Measurements from ENCODE around the gene PREX1. TPM values are rescaled to one million over a fixed set of nuclear protein-coding genes. Genes with fewer than 3 reads are reported as not detected.
A peak's percentile ranks its signal among the peaks of the same experiment; 100 is the strongest.

The PREX1 gene
- total and polyA plus RNA-seq, 9 donors = 16.7 to 32.5 (median 22.5) TPM

DNA sequence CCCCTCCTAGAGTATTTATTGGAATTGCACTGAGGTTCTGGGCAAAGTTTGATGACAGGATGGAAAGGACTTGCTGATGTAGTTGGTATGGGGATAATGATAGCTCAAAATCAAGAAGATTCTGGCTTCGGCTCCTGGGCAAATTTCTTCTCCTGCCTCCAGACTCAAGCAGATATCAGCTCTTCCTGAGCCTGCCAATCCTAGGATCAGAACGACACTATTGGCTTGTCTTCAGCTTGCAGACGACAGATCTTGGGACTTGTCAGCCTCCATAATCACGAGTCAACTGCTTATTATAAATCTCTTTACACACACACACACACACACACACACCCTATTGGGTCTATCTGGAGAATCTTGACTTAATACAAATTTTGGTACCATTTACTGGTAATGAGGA lies 131.1 kb downstream of the PREX1 start:
- WGBS (ENCODE audit: insufficient coverage) = 90% methylated on average over 2 of the region's 4 CpGs
- Histone ChIP-seq H3K36me3 (ENCODE audit: control insufficient read depth, insufficient read depth, low read length) (peaks cover 29% of the 10 kb centered on the region), H3K4me3 (ENCODE audit: low read length) (no peak overlapping the region), H3K4me1 (ENCODE audit: control insufficient read depth, insufficient read depth, low read length) (peaks cover 9% of the 10 kb centered on the region), H3K27me3 (ENCODE audit: control insufficient read depth, insufficient read depth, low read length) (no peaks in the 10 kb centered on the region), H3K9me3 (replicated peaks; ENCODE audit: control insufficient read depth, low read depth, low read length) (no peaks in the 10 kb centered on the region), H3K27ac (ENCODE audit: low read length) (no peak overlapping the region)
- DNase-seq = no peak

GRCh38 chr20:48695738-48696137 lies 132.1 kb downstream of the PREX1 start:
- Histone ChIP-seq H3K9me3 (replicated peaks; ENCODE audit: control insufficient read depth, low read depth, low read length) (no peaks in the 10 kb centered on the region), H3K27ac (ENCODE audit: low read length) (no peak overlapping the region), H3K4me1 (ENCODE audit: control insufficient read depth, insufficient read depth, low read length) (peaks cover 13% of the 10 kb centered on the region), H3K36me3 (ENCODE audit: control insufficient read depth, insufficient read depth, low read length) (peaks cover 33% of the 10 kb centered on the region), H3K4me3 (ENCODE audit: low read length) (no peak overlapping the region), H3K27me3 (ENCODE audit: control insufficient read depth, insufficient read depth, low read length) (no peaks in the 10 kb centered on the region)
- no peak for DNase-seq

- Histone ChIP-seq H3K27me3 (ENCODE audit: control insufficient read depth, insufficient read depth, low read length) (no peaks in the 10 kb centered on the region), H3K9me3 (replicated peaks; ENCODE audit: control insufficient read depth, low read depth, low read length) (no peaks in the 10 kb centered on the region), H3K27ac (ENCODE audit: low read length) (no peak overlapping the region), H3K4me1 (ENCODE audit: control insufficient read depth, insufficient read depth, low read length) (peaks cover 13% of the 10 kb centered on the region), H3K36me3 (ENCODE audit: control insufficient read depth, insufficient read depth, low read length) (peaks cover 33% of the 10 kb centered on the region), H3K4me3 (ENCODE audit: low read length) (no peak overlapping the region)
- WGBS (ENCODE audit: insufficient coverage) = no CpG with 5 or more reads among the region's 2 CpGs
- no peak for DNase-seq
Measured at GRCh38 chr20:48695255-48695654, 132.5 kb downstream of the PREX1 start.

GRCh38 chr20:48694381-48694865 lies 133.4 kb downstream of the PREX1 start:
- H3K4me3 ChIP-seq (ENCODE audit: low read length) = no peak overlapping the region
- peaks cover 31% of the 10 kb centered on the region for H3K36me3 ChIP-seq (ENCODE audit: control insufficient read depth, insufficient read depth, low read length)
- no peak for DNase-seq
- no peak overlapping the region for H3K27ac ChIP-seq (ENCODE audit: low read length)
- WGBS (ENCODE audit: insufficient coverage) = 73% methylated on average over 7 of the region's 7 CpGs
- H3K27me3 ChIP-seq (ENCODE audit: control insufficient read depth, insufficient read depth, low read length) = no peaks in the 10 kb centered on the region
- H3K9me3 ChIP-seq (replicated peaks; ENCODE audit: control insufficient read depth, low read depth, low read length) = no peaks in the 10 kb centered on the region
- H3K4me1 ChIP-seq (ENCODE audit: control insufficient read depth, insufficient read depth, low read length) = peaks cover 13% of the 10 kb centered on the region

DNA sequence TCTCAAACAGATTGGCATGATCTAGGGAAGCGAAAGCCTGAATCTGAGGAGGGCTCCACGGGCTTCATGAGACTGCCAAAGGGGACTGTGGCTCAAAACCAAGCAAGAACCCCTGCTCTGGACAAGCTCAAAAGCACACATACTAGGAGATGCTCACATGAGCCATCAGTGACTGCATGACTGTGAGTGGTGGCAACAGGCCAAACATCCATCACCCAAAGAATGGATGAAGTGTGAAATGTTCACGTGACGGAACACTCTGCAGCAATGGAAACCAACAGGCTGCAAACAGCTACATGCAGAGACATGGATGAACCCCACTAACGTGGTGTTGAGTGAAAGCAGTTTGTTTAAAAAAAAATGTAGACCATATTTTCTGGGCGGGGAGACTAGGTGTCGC lies 136.3 kb downstream of the PREX1 start:
- peaks cover 35% of the 10 kb centered on the region for H3K36me3 ChIP-seq (ENCODE audit: control insufficient read depth, insufficient read depth, low read length)
- WGBS (ENCODE audit: insufficient coverage) = 80% methylated on average over 1 of the region's 7 CpGs

GRCh38 chr20:48690888-48691287 lies 136.9 kb downstream of the PREX1 start:
- no peak overlapping the region for H3K4me3 ChIP-seq (ENCODE audit: low read length)
- peaks cover 35% of the 10 kb centered on the region for H3K36me3 ChIP-seq (ENCODE audit: control insufficient read depth, insufficient read depth, low read length)
- WGBS (ENCODE audit: insufficient coverage) = 72% methylated on average over 12 of the region's 18 CpGs
- H3K4me1 ChIP-seq (ENCODE audit: control insufficient read depth, insufficient read depth, low read length) = peaks cover 22% of the 10 kb centered on the region
- no peaks in the 10 kb centered on the region for H3K27me3 ChIP-seq (ENCODE audit: control insufficient read depth, insufficient read depth, low read length)
- DNase-seq = peak; percentile 45
- H3K9me3 ChIP-seq (replicated peaks; ENCODE audit: control insufficient read depth, low read depth, low read length) = no peaks in the 10 kb centered on the region
- no peak overlapping the region for H3K27ac ChIP-seq (ENCODE audit: low read length)

More for the DNA sequence above, 136.3 kb downstream of the PREX1 start:
- Histone ChIP-seq H3K27me3 (ENCODE audit: control insufficient read depth, insufficient read depth, low read length) (no peaks in the 10 kb centered on the region), H3K9me3 (replicated peaks; ENCODE audit: control insufficient read depth, low read depth, low read length) (no peaks in the 10 kb centered on the region), H3K27ac (ENCODE audit: low read length) (no peak overlapping the region), H3K4me1 (ENCODE audit: control insufficient read depth, insufficient read depth, low read length) (peaks cover 16% of the 10 kb centered on the region), H3K4me3 (ENCODE audit: low read length) (no peak overlapping the region)
- DNase-seq = peak; percentile 42

DNA sequence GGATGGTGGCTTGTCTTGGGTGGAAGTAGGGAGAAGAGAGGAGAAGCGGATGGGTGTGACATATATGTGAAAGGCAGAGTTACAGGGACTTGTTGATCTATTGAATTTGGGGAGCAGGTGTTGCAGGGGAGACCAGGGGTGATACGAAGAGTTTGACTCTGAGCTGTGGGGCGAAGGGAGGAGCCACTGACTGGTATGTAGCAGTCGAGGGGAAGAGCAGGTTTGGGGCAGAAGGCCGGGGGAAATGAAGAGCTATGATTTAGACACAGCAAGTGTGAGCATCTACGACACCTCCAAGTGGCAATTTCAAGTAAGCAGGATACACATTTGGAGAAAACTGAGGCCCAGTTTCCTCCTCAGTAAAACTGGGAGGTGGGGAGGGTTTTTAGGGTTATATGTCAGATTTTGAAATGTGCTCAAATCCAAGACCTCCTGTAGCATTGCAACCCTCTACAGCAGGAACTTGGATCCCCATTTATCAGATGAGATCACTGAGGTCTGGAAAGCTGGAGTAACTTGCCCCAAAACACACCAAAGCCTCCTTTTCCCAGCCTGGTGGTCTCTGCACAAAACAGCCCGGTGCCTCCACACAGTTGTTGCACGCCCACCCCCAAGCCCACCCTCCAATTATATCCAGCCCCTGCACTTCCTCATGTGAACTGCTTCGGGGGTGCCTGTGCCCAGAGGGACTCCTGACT lies 137.8 kb downstream of the PREX1 start:
- Histone ChIP-seq H3K27me3 (ENCODE audit: control insufficient read depth, insufficient read depth, low read length) (no peaks in the 10 kb centered on the region), H3K4me3 (ENCODE audit: low read length) (no peak overlapping the region), H3K9me3 (replicated peaks; ENCODE audit: control insufficient read depth, low read depth, low read length) (no peaks in the 10 kb centered on the region), H3K36me3 (ENCODE audit: control insufficient read depth, insufficient read depth, low read length) (peaks cover 32% of the 10 kb centered on the region), H3K4me1 (ENCODE audit: control insufficient read depth, insufficient read depth, low read length) (peaks cover 31% of the 10 kb centered on the region), H3K27ac (ENCODE audit: low read length) (no peak overlapping the region)
- no peak for DNase-seq
- WGBS (ENCODE audit: insufficient coverage) = 88% methylated on average over 9 of the region's 9 CpGs

GRCh38 chr20:48689388-48689787 lies 138.4 kb downstream of the PREX1 start:
- no peaks in the 10 kb centered on the region for H3K27me3 ChIP-seq (ENCODE audit: control insufficient read depth, insufficient read depth, low read length)
- 90% methylated on average over 3 of the region's 8 CpGs for WGBS (ENCODE audit: insufficient coverage)
- peaks cover 37% of the 10 kb centered on the region for H3K4me1 ChIP-seq (ENCODE audit: control insufficient read depth, insufficient read depth, low read length)
- H3K9me3 ChIP-seq (replicated peaks; ENCODE audit: control insufficient read depth, low read depth, low read length) = no peaks in the 10 kb centered on the region
- no peak for DNase-seq
- H3K36me3 ChIP-seq (ENCODE audit: control insufficient read depth, insufficient read depth, low read length) = peaks cover 27% of the 10 kb centered on the region
- H3K4me3 ChIP-seq (ENCODE audit: low read length) = no peak overlapping the region
- no peak overlapping the region for H3K27ac ChIP-seq (ENCODE audit: low read length)

DNA sequence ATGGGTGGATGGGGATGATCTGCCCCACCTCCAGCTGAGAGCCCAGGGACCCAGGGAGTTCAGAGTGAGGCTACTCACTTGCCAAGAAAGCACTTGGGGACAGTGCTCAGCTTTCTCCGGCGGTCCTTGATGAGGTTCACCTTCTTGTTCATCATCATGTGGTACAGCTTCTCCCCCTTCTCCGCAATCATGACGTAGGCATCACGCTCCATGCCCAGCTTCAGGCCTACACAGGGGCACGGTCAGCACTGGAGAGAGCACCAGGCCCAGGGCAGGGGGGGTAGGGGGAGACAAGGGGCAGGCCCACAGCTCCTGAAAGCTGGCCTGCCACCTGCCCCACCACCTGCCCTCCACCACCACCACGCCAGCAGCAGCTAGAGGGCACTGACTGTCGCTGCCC lies 139.2 kb downstream of the PREX1 start:
- Histone ChIP-seq H3K4me1 (ENCODE audit: control insufficient read depth, insufficient read depth, low read length) (peaks cover 45% of the 10 kb centered on the region), H3K36me3 (ENCODE audit: control insufficient read depth, insufficient read depth, low read length) (peaks cover 24% of the 10 kb centered on the region), H3K27ac (ENCODE audit: low read length) (no peak overlapping the region), H3K9me3 (replicated peaks; ENCODE audit: control insufficient read depth, low read depth, low read length) (no peaks in the 10 kb centered on the region), H3K27me3 (ENCODE audit: control insufficient read depth, insufficient read depth, low read length) (no peaks in the 10 kb centered on the region), H3K4me3 (ENCODE audit: low read length) (no peak overlapping the region)
- no peak for DNase-seq
- WGBS (ENCODE audit: insufficient coverage) = 73% methylated on average over 2 of the region's 8 CpGs

DNA sequence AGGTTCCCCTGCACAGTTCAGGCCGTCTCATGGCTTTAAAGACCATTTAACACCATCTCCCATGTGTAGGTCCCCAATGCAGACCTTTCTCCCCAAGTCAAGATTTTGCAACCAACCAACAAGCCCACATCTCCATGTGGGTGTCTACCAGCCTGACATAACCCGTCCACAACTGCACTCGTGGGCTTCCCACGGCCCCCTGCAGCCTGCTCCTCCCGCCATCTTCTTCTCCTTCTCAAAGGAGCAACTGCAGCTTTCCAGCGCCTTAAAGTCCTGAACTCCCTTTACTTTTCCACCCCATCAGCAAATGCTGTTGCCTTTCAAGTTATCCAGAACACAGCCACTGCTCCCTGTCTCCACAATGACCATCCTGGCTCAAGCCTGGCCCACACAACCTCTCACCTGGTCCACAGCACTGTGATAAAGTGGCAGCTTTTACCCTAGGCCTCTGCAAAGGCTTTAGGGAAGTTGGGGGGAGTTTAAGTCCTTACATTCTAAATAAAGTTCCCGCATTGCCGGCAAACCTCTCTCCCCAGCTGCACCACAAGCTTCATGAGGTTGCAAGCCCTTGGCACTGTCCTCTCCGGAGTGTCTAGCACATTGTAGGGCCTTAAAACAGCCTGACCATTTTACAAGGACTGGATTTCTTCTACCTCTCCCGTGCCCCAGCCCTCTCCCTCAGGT lies 140.5 kb downstream of the PREX1 start:
- peaks cover 59% of the 10 kb centered on the region for H3K4me1 ChIP-seq (ENCODE audit: control insufficient read depth, insufficient read depth, low read length)
- no peak overlapping the region for H3K27ac ChIP-seq (ENCODE audit: low read length)
- 72% methylated on average over 7 of the region's 10 CpGs for WGBS (ENCODE audit: insufficient coverage)
- no peak for DNase-seq
- H3K9me3 ChIP-seq (replicated peaks; ENCODE audit: control insufficient read depth, low read depth, low read length) = no peaks in the 10 kb centered on the region
- H3K4me3 ChIP-seq (ENCODE audit: low read length) = no peak overlapping the region
- no peaks in the 10 kb centered on the region for H3K27me3 ChIP-seq (ENCODE audit: control insufficient read depth, insufficient read depth, low read length)
- peaks cover 19% of the 10 kb centered on the region for H3K36me3 ChIP-seq (ENCODE audit: control insufficient read depth, insufficient read depth, low read length)
